KMS-11 (cell line): Measurements from ENCODE around the gene GNE.
"Not testable (repeated sequence)": the region's sequence is repeated elsewhere in the genome, so short reads cannot be mapped to it uniquely, and the experiment has no call there.

ENCODE experiments used
- H2AFZ ChIP-seq: fragments of 200-600 bp; sonication (generic); 2 replicates; pipeline ENCODE4 v1.6.1; 2016; ENCODE audit warnings: antibody characterized with exemption, mixed run types, low read depth
- H3K27ac ChIP-seq: fragments of 200-600 bp; sonication (generic); 2 replicates; pipeline ENCODE4 v1.6.1; 2016; ENCODE audit warnings: mild to moderate bottlenecking, mixed run types
- H3K27me3 ChIP-seq: fragments of 200-600 bp; sonication (generic); 2 replicates; pipeline ENCODE4 v1.6.1; 2017; ENCODE audit warnings: mild to moderate bottlenecking, low read depth, mixed run types, moderate library complexity; ENCODE audit not compliant: insufficient read depth
- H3K36me3 ChIP-seq: fragments of 200-600 bp; sonication (generic); 2 replicates; pipeline ENCODE4 v1.6.1; 2017; ENCODE audit warnings: mild to moderate bottlenecking, mixed run types; ENCODE audit not compliant: insufficient read depth
- H3K4me1 ChIP-seq: fragments of 200-600 bp; sonication (generic); 2 replicates; pipeline ENCODE4 v1.6.1; 2016; ENCODE audit warnings: mild to moderate bottlenecking, low read depth, mixed run types; ENCODE audit not compliant: poor library complexity, severe bottlenecking
- H3K4me2 ChIP-seq: fragments of 200-600 bp; sonication (generic); 2 replicates; pipeline ENCODE4 v1.7.0; 2016; ENCODE audit warnings: mild to moderate bottlenecking, mixed run types
- H3K4me3 ChIP-seq: fragments of 200-600 bp; sonication (generic); IDR thresholded peaks from 2 replicates; pipeline ENCODE4 v1.6.1; 2017; ENCODE audit warnings: low read depth, low read length, mixed read lengths; ENCODE audit not compliant: insufficient read depth
- H3K79me2 ChIP-seq: fragments of 200-600 bp; sonication (generic); 2 replicates; pipeline ENCODE4 v1.6.1; 2016; ENCODE audit warnings: low read depth, mixed run types; ENCODE audit not compliant: insufficient read depth
- H3K9ac ChIP-seq: fragments of 200-600 bp; sonication (generic); 2 replicates; pipeline ENCODE4 v1.6.1; 2016; ENCODE audit warnings: mild to moderate bottlenecking, mixed run types
- H4K20me1 ChIP-seq: fragments of 200-600 bp; sonication (generic); 2 replicates; pipeline ENCODE4 v1.6.1; 2016; ENCODE audit warnings: mild to moderate bottlenecking, mixed run types; ENCODE audit not compliant: insufficient read depth
- TF ChIP-seq, protein P1 (sequence below): fragments of 200-600 bp; sonication (generic); conservative IDR thresholded peaks from 2 replicates; pipeline ENCODE4 v1.6.1; 2017; ENCODE audit warnings: low read depth, mild to moderate bottlenecking, antibody characterized with exemption, low read length, moderate library complexity, mixed read lengths

The GNE gene

DNA sequence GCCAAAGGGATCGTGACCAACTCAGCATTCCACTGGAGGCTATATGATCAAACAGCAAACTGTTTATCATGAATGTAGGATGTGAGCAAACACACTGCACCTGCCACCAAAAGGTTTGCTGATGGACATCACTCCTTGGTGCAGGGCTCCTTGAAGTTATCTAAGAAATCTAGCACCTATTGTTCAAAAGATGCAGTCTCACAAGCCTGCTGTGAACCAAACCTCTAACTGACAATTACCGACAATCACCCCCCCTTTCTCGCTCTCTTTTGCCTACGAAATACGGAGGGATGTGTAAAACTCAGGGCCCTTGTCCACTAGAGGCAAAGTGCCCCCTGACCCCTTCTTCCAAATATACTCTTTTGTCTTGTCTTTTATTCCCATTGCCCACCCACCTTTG, 70.0 kb downstream of the GNE start:
- H3K36me3 ChIP-seq, result no peaks in the 10 kb centered on the region
- no peak overlapping the region for H2AFZ ChIP-seq
- no peaks in the 10 kb centered on the region for H3K27me3 ChIP-seq
- H4K20me1 ChIP-seq, result 0 out of 2 replicates have a peak, but pooled peaks cover 15% of the 10 kb centered on the region
- H3K9ac ChIP-seq, result no peak overlapping the region
- H3K4me2 ChIP-seq, result no peak overlapping the region
- no peak overlapping the region for H3K4me3 ChIP-seq
- no peak overlapping the region for H3K27ac ChIP-seq
- TF ChIP-seq, protein P1, sequence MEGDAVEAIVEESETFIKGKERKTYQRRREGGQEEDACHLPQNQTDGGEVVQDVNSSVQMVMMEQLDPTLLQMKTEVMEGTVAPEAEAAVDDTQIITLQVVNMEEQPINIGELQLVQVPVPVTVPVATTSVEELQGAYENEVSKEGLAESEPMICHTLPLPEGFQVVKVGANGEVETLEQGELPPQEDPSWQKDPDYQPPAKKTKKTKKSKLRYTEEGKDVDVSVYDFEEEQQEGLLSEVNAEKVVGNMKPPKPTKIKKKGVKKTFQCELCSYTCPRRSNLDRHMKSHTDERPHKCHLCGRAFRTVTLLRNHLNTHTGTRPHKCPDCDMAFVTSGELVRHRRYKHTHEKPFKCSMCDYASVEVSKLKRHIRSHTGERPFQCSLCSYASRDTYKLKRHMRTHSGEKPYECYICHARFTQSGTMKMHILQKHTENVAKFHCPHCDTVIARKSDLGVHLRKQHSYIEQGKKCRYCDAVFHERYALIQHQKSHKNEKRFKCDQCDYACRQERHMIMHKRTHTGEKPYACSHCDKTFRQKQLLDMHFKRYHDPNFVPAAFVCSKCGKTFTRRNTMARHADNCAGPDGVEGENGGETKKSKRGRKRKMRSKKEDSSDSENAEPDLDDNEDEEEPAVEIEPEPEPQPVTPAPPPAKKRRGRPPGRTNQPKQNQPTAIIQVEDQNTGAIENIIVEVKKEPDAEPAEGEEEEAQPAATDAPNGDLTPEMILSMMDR, result no peak
- H3K79me2 ChIP-seq, result peaks cover 25% of the 10 kb centered on the region
- H3K4me1 ChIP-seq, result peaks cover 38% of the 10 kb centered on the region

DNA sequence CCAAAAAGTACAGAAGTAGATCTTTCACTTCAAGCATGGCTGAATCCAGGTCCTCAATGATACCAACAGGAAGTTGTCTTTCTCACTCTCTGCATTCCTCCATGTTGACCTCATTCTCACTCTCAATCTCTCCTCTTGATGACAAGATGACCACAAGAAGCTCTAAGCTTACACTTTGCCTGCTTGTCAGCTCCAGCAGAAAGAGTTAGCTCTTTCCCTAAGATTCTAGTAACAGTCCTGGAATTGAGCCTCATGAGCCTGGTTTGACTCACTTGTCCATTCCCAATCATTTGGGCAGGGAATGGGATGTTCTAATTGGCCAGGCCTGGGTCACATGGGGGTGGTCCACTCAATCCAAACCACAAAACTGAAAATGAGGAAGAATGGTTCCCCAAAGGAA, 70.8 kb downstream of the GNE start:
- Histone ChIP-seq H4K20me1 (0 out of 2 replicates have a peak, but pooled peaks cover 10% of the 10 kb centered on the region), H3K9ac (no peak overlapping the region), H3K4me1 (peaks cover 30% of the 10 kb centered on the region), H3K4me3 (no peak overlapping the region), H3K27me3 (no peaks in the 10 kb centered on the region), H3K27ac (no peak overlapping the region), H2AFZ (peak overlapping the region; percentile 52; the same call in 1 of the 2 replicates), H3K4me2 (peak overlapping the region; percentile 48), H3K36me3 (no peaks in the 10 kb centered on the region), H3K79me2 (peaks cover 17% of the 10 kb centered on the region)
- TF ChIP-seq, protein P1, result no peak

DNA sequence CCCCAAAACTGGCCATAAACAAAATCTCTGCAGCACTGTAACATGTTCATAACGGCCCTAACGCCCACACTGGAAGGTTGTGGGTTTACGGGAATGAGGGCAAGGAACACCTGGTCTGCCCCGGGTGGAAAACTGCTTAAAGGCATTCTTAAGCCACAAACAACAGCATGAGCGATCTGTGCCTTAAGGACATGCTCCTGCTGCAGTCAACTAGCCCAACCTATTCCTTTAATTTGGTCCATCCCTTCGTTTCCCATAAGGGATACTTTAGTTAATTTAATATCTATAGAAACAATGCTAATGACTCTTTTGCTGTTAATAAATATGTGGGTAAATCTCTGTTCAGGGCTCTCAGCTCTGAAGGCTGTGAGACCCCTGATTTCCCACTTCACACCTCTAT, 78.0 kb downstream of the GNE start:
- H3K9ac ChIP-seq, H3K27ac ChIP-seq, H3K36me3 ChIP-seq, H3K4me2 ChIP-seq, H3K79me2 ChIP-seq, H2AFZ ChIP-seq, H3K4me3 ChIP-seq, H3K4me1 ChIP-seq, H3K27me3 ChIP-seq, H4K20me1 ChIP-seq: not testable (repeated sequence)

DNA sequence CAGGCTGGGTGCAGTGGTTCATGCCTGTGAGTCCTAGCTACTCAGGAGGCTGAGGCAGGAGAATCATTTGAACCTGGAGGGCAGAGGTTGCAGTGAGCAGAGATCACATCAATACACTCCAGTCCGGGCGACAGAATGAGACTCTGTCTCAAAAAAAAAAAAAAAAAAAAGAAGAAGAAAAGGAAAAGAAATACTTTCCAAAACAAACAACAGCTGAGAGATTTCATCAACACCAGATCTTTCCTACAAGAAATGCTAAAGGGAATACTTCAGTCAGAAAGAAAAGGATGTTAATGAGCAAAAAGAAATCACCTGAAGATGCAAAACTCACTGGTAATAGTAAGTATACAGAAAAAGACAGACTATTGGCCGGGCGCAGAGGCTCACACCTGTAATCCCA, 80.7 kb downstream of the GNE start:
- TF ChIP-seq, protein P1, result no peak
- Histone ChIP-seq H3K27me3 (no peaks in the 10 kb centered on the region), H3K36me3 (no peaks in the 10 kb centered on the region), H3K4me2 (no peak overlapping the region), H3K27ac (no peak overlapping the region), H4K20me1 (no peaks in the 10 kb centered on the region), H2AFZ (no peak overlapping the region), H3K4me3 (no peak overlapping the region), H3K4me1 (no peaks in the 10 kb centered on the region), H3K79me2 (no peaks in the 10 kb centered on the region), H3K9ac (no peak overlapping the region)

DNA sequence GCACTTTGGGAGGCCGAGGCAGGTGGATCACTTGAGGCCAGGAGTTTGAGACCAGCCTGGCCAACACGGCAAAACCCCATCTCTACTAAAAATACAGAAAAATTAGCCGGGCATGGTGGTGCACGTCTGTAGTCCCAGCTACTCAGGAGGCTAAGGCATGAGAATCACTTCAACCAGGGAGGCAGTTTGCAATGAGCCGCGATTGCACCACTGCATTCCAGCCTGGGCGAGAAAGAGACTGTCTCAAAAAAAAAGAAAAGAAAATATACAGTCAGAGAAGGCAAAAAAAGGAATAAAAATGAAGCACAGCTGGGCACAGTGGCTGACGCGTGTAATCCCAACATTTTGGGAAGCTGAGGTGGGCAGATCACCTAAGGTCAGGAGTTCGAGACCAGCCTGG, 81.8 kb downstream of the GNE start:
- H3K79me2 ChIP-seq, H3K4me3 ChIP-seq, H3K4me2 ChIP-seq, H2AFZ ChIP-seq, H3K27me3 ChIP-seq, H3K36me3 ChIP-seq, H3K4me1 ChIP-seq, H3K27ac ChIP-seq, H4K20me1 ChIP-seq, H3K9ac ChIP-seq: not testable (repeated sequence)

DNA sequence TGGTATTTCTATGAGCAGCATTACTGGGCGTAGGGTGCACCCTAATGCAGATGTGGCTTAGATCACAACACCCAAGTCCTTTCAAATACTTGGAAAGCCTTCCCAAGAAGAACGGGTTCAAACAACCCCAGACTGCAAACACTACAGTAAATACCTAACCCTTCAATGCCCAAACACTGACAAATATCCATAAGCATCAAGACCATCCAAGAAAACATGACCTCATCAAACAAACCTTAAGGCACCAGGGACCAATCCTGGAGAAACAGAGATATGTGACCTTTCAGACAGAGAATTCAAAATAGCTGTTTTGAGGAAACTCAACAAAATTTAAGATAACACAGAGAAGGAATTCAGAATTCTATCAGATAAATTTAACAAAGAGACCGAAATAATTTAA, 83.0 kb downstream of the GNE start:
- H3K4me1 ChIP-seq, H3K79me2 ChIP-seq, H3K27me3 ChIP-seq, H4K20me1 ChIP-seq, H3K36me3 ChIP-seq, H2AFZ ChIP-seq, H3K9ac ChIP-seq, H3K27ac ChIP-seq, H3K4me3 ChIP-seq, H3K4me2 ChIP-seq: not testable (repeated sequence)
